ENCODE data around the gene WWOX. TPM values are rescaled to one million over a fixed set of nuclear protein-coding genes. Genes with fewer than 3 reads are reported as not detected.

Gene WWOX
- total RNA-seq, 6 experiments from 2014 or later, result 13.0 to 24.3 (median 16.5) TPM

- Histone ChIP-seq H3K36me3 (no peaks in the 10 kb centered on the region), H3K9me3 (peaks cover 0 to 5% (median 2%) of the 10 kb centered on the region in 4 donors), H3K27me3 (no peaks in the 10 kb centered on the region), H3K4me1 (peaks cover 0 to 28% (median 7%) of the 10 kb centered on the region in 4 donors), H3K4me3 (no peak overlapping the region), H3K27ac (peak overlapping the region in 2 of 3 donors; percentile 31 to 48)
- peak in 1 of 3 donors; percentile 53 for DNase-seq
- peak; percentile 80 to 88 (median 86) for ATAC-seq
- intact Hi-C loops (cut with DNase I), result no loop called here
- TF ChIP-seq POLR2A (IDR thresholded peaks at IDR 0.05) (no peak), CTCF (IDR thresholded peaks at IDR 0.05) (no peak)
- 24% methylated on average over 2 of the region's 2 CpGs for WGBS (ENCODE audit: insufficient coverage, low coverage, low lambda C conversion rate, missing lambda C conversion rate)
Measured at GRCh38 chr16:78816499-78817195, 717.2 kb downstream of the WWOX start.

- WGBS (ENCODE audit: insufficient coverage, low coverage, low lambda C conversion rate, missing lambda C conversion rate), result 36% methylated on average over 5 of the region's 6 CpGs
- Histone ChIP-seq H3K27ac (peak overlapping the region in 2 of 3 donors; percentile 31 to 48), H3K36me3 (no peaks in the 10 kb centered on the region), H3K4me3 (peak overlapping the region in 1 of 3 donors; percentile 12), H3K4me1 (peaks cover 0 to 28% (median 7%) of the 10 kb centered on the region in 4 donors), H3K9me3 (peaks cover 0 to 11% (median 3%) of the 10 kb centered on the region in 4 donors), H3K27me3 (no peaks in the 10 kb centered on the region)
- peak in 1 of 3 donors; percentile 64 for DNase-seq
- intact Hi-C loops (cut with DNase I), result no loop called here
- TF ChIP-seq CTCF (IDR thresholded peaks at IDR 0.05) (no peak), POLR2A (IDR thresholded peaks at IDR 0.05) (no peak)
- peak; percentile 62 to 76 (median 72) for ATAC-seq
Measured at GRCh38 chr16:78817200-78817739, 717.8 kb downstream of the WWOX start.

- peak in 3 of 4 donors; percentile 46 to 85 (median 61) for ATAC-seq
- H3K27ac ChIP-seq, result peak overlapping the region in 1 of 3 donors; percentile 58
- no peaks in the 10 kb centered on the region for H3K36me3 ChIP-seq
- H3K4me1 ChIP-seq, result peaks cover 0 to 20% (median 6%) of the 10 kb centered on the region in 4 donors
- intact Hi-C loops (cut with DNase I), result no loop called here
- WGBS (ENCODE audit: insufficient coverage, low coverage, low lambda C conversion rate, missing lambda C conversion rate), result 11% methylated on average over 2 of the region's 3 CpGs
- no peak for DNase-seq
- TF ChIP-seq POLR2A (IDR thresholded peaks at IDR 0.05) (no peak), CTCF (IDR thresholded peaks at IDR 0.05) (no peak)
- no peak overlapping the region for H3K4me3 ChIP-seq
- H3K27me3 ChIP-seq, result no peaks in the 10 kb centered on the region
- H3K9me3 ChIP-seq, result peaks cover 0 to 19% (median 3%) of the 10 kb centered on the region in 4 donors
Measured at GRCh38 chr16:78821335-78821734, 721.9 kb downstream of the WWOX start.

- no peak overlapping the region for H3K27ac ChIP-seq
- peaks cover 0 to 8% (median under 1%) of the 10 kb centered on the region in 4 donors for H3K4me1 ChIP-seq
- intact Hi-C loops (cut with DNase I), result no loop called here
- DNase-seq, result no peak
- H3K36me3 ChIP-seq, result no peaks in the 10 kb centered on the region
- no peaks in the 10 kb centered on the region for H3K27me3 ChIP-seq
- WGBS (ENCODE audit: insufficient coverage, low coverage, low lambda C conversion rate, missing lambda C conversion rate), result 83% methylated on average over 2 of the region's 2 CpGs
- H3K9me3 ChIP-seq, result peaks cover 0 to 19% (median 3%) of the 10 kb centered on the region in 4 donors
- no peak for ATAC-seq
- TF ChIP-seq POLR2A (IDR thresholded peaks at IDR 0.05) (no peak), CTCF (IDR thresholded peaks at IDR 0.05) (no peak)
- H3K4me3 ChIP-seq, result no peak overlapping the region
Measured at GRCh38 chr16:78822509-78822908, 723.1 kb downstream of the WWOX start.

Measured in right lobe of liver (tissue), 6 donors.